ENCODE data around the gene TMCO4.

GRCh38 chr1:19694298-19694697, 105.4 kb downstream of the TMCO4 start:
- no peak for TF ChIP-seq CTCF (conservative IDR thresholded peaks at IDR 0.05; ENCODE audit: low read depth, low read length)
- no peak for TF ChIP-seq EZH2 (IDR thresholded peaks at IDR 0.05; ENCODE audit: borderline replicate concordance, low read depth, low read length, poor library complexity, severe bottlenecking)

All from A673 (cell line).